Mesenchymal stem cell (in vitro differentiated cells and primary cell): Measurements from ENCODE around the gene TAF6L.
"Not testable (repeated sequence)": the region's sequence is repeated elsewhere in the genome, so short reads cannot be mapped to it uniquely, and the experiment has no call there.

ENCODE experiments used
- DNase-seq: peaks from one replicate; pipeline ENCODE4 v3.0.0-alpha.2; 2013
- H2AFZ ChIP-seq: one replicate; pipeline ENCODE4 v1.6.1; 2013; ENCODE audit warnings: low read depth, mild to moderate bottlenecking, control low read depth, inconsistent platforms, low read length, moderate library complexity
- H2AK5ac ChIP-seq: 2 replicates; pipeline ENCODE4 v1.6.1; 2013; ENCODE audit warnings: low read length, moderate library complexity, mild to moderate bottlenecking, inconsistent platforms; ENCODE audit not compliant: severe bottlenecking
- H2BK120ac ChIP-seq: one replicate; pipeline ENCODE4 v1.6.1; 2013; ENCODE audit warnings: low read depth, mild to moderate bottlenecking, inconsistent platforms, low read length, moderate library complexity
- H2BK12ac ChIP-seq, 2 experiments: one replicate each; pipeline ENCODE4 v1.6.1; 2013; ENCODE audit warnings: inconsistent platforms in 2 of 2, low read length in 2 of 2, mild to moderate bottlenecking in 2 of 2, moderate library complexity in 2 of 2, control low read depth in 1 of 2
- H2BK15ac ChIP-seq: one replicate; pipeline ENCODE4 v1.6.1; 2013; ENCODE audit warnings: mild to moderate bottlenecking, low read depth, inconsistent platforms; ENCODE audit not compliant: poor library complexity, severe bottlenecking
- H2BK5ac ChIP-seq: 2 replicates; pipeline ENCODE4 v1.6.1; 2013; ENCODE audit warnings: low read depth, mild to moderate bottlenecking, low read length, control low read depth, inconsistent platforms; ENCODE audit not compliant: poor library complexity, severe bottlenecking
- H3K14ac ChIP-seq, 2 experiments: one replicate each; pipeline ENCODE4 v1.6.1; 2013; ENCODE audit warnings: inconsistent platforms in 2 of 2, low read length in 2 of 2, control low read depth in 1 of 2, mild to moderate bottlenecking in 1 of 2, moderate library complexity in 1 of 2
- H3K18ac ChIP-seq, 2 experiments: one replicate each; pipeline ENCODE4 v1.6.1; 2013; ENCODE audit warnings: inconsistent platforms in 2 of 2, low read length in 2 of 2, control low read depth in 1 of 2, low read depth in 1 of 2, mild to moderate bottlenecking in 1 of 2
- H3K23ac ChIP-seq, 2 experiments: one replicate each; pipeline ENCODE4 v1.6.1; 2013; ENCODE audit warnings: inconsistent platforms in 2 of 2, low read length in 2 of 2, mild to moderate bottlenecking in 2 of 2, moderate library complexity in 2 of 2, control low read depth in 1 of 2
- H3K27ac ChIP-seq: 2 replicates; pipeline ENCODE4 v1.5.1; 2013; ENCODE audit warnings: mild to moderate bottlenecking, moderate library complexity, low read length, control low read depth, inconsistent platforms; ENCODE audit not compliant: poor library complexity, severe bottlenecking
- H3K27me3 ChIP-seq, 2 experiments: 2 replicates each; pipeline versions ENCODE4 v1.6.1 to v1.7.0; 2013; ENCODE audit warnings: low read length in 2 of 2, mild to moderate bottlenecking in 2 of 2, moderate library complexity in 2 of 2, control low read depth in 1 of 2, inconsistent platforms in 1 of 2; ENCODE audit not compliant: control insufficient read depth in 1 of 2, insufficient read depth in 1 of 2
- H3K36me3 ChIP-seq, 2 experiments: 2 replicates each; pipeline versions ENCODE4 v1.6.1 to v1.7.0; 2013; ENCODE audit warnings: low read length in 2 of 2, control low read depth in 1 of 2, inconsistent platforms in 1 of 2, low read depth in 1 of 2, mild to moderate bottlenecking in 1 of 2; ENCODE audit not compliant: insufficient read depth in 2 of 2, control insufficient read depth in 1 of 2
- H3K4ac ChIP-seq, 2 experiments: one replicate each; pipeline ENCODE4 v1.6.1; 2013; ENCODE audit warnings: inconsistent platforms in 2 of 2, low read length in 2 of 2, mild to moderate bottlenecking in 2 of 2, moderate library complexity in 2 of 2, control low read depth in 1 of 2, low read depth in 1 of 2
- H3K4me1 ChIP-seq: 2 replicates; pipeline ENCODE4 v1.6.1; 2013; ENCODE audit warnings: low read depth, low read length, control low read depth; ENCODE audit not compliant: control insufficient read depth, insufficient read depth
- H3K4me2 ChIP-seq: 2 replicates; pipeline ENCODE4 v1.6.1; 2013; ENCODE audit warnings: low read length, mild to moderate bottlenecking, inconsistent platforms; ENCODE audit not compliant: poor library complexity, severe bottlenecking
- H3K4me3 ChIP-seq, 2 experiments: 2 replicates each; pipeline versions ENCODE4 v1.5.1 to v1.7.0; 2013; ENCODE audit warnings: low read length in 2 of 2, mild to moderate bottlenecking in 2 of 2, control low read depth in 1 of 2, low read depth in 1 of 2; ENCODE audit not compliant: insufficient read depth in 1 of 2
- H3K79me1 ChIP-seq: replicated peaks from 2 replicates; pipeline ENCODE4 v1.6.1; 2013; ENCODE audit warnings: mild to moderate bottlenecking, control low read depth, low read length, inconsistent platforms; ENCODE audit not compliant: poor library complexity, severe bottlenecking
- H3K9ac ChIP-seq: 2 replicates; pipeline ENCODE4 v1.7.0; 2013; ENCODE audit warnings: mild to moderate bottlenecking, low read length, moderate library complexity
- H3K9me3 ChIP-seq: 2 replicates; pipeline ENCODE4 v1.7.0; 2013; ENCODE audit warnings: mild to moderate bottlenecking, low read length; ENCODE audit not compliant: control insufficient read depth
- H4K8ac ChIP-seq: one replicate; pipeline ENCODE4 v1.6.1; 2013; ENCODE audit warnings: inconsistent platforms, mild to moderate bottlenecking, low read length, moderate library complexity
- H4K91ac ChIP-seq: one replicate; pipeline ENCODE4 v1.6.1; 2013; ENCODE audit warnings: mild to moderate bottlenecking, low read length, inconsistent platforms
- WGBS: methylation state at CpG from one replicate; pipeline ENCODE4 v1.1.7; 2013; ENCODE audit warnings: mixed read lengths; 5-methylcytosine and 5-hydroxymethylcytosine counted together

Gene TAF6L

DNA sequence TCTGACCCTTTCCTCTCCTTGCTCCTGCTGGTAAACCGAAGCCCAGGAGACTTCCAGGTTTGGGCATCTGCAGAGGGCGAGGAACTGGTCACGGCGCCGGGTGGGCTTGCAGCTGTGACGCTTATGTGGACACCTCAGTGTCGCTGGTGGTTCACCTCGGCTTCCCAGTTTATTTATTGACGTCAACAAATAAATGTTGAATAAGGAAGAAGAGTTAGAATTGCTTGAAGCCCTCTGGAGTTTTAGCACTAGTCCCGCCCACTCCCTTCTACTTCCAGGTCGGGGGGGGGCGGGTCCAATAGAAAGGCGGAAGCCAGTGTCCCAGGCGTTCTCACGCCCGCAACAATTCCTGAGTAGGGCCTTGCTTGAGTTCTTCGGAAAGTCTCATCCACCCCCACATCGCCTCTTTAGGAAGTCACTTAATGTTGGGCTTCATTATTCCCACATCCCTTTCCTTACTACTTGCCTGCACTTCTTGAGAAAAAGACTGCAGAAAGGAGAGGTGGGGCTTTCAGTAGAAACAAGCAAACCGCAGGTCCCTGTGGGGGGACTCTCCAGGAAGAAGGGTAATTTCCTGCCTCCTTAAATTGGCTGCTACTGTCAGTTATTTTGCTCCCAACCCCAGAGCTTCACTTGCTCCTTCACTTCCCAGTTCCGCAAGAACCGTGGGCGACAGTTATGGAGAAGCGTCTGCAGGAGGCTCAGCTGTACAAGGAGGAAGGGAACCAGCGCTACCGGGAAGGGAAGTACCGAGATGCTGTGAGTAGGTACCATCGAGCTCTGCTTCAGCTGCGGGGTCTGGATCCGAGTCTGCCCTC, 42.8 kb upstream of the TAF6L start, which contains the start of gene TTC9C:
TTC9C (plus strand) TSS at position 316 of the 818 bp plus-strand sequence; CDS start at position 679, 363 bp downstream.
- Histone ChIP-seq H2AK5ac (peak within 1 kb of the TSS; percentile 60), H3K4me1 (peaks cover 7% of the 10 kb centered on the region), H3K4ac (peak within 1 kb of the TSS; percentile 89 to 96), H2BK15ac (peak within 1 kb of the TSS; percentile 97), H3K18ac (peak within 1 kb of the TSS; percentile 99 to 100), H3K14ac (peak within 1 kb of the TSS in 1 of 2 experiments; percentile 93), H3K9ac (peak within 1 kb of the TSS; percentile 98), H2BK120ac (peak within 1 kb of the TSS; percentile 71), H4K8ac (peak within 1 kb of the TSS; percentile 100), H2AFZ (peak within 1 kb of the TSS; percentile 78), H3K9me3 (no peaks in the 10 kb centered on the region), H3K36me3 (peaks cover 11 to 23% of the 10 kb centered on the region in 2 experiments), H3K79me1 (peaks cover 2% of the 10 kb centered on the region), H4K91ac (peak within 1 kb of the TSS; percentile 94), H3K4me3 (peak within 1 kb of the TSS; percentile 97 to 100), H3K23ac (peak within 1 kb of the TSS in 1 of 2 experiments; percentile 46), H3K27me3 (no peaks in the 10 kb centered on the region), H3K4me2 (peak within 1 kb of the TSS; percentile 99), H2BK12ac (peak within 1 kb of the TSS in 1 of 2 experiments; percentile 46), H2BK5ac (peak within 1 kb of the TSS; percentile 85), H3K27ac (peak within 1 kb of the TSS; percentile 99)
- WGBS = 1% methylated on average over 27 of the region's 29 CpGs
- peak; percentile 94 for DNase-seq

DNA sequence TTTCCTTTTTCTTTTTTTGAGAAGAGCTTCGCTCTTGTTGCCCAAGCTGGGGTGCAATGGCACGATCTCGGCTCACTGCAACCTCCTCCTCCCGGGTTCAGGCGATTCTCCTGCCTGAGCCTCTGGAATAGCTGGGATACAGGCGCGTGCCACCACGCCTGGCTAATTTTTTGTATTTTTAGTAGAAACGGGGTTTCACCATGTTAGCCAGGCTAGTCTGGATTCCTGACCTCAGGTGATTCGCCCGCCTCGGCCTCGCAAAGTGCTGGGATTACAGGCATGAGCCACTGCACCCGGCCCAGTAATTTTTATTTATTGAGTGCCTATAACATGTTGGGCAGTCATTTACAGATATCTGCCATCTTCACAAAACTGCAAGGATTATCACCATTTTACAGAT, 41.1 kb upstream of the TAF6L start:
- not testable (repeated sequence) for H2BK120ac ChIP-seq, H3K27me3 ChIP-seq, H2AK5ac ChIP-seq, H3K27ac ChIP-seq, H3K23ac ChIP-seq, H3K18ac ChIP-seq, H2AFZ ChIP-seq, H4K8ac ChIP-seq, H2BK5ac ChIP-seq, H3K14ac ChIP-seq, DNase-seq, H3K4ac ChIP-seq, H2BK15ac ChIP-seq, H3K9me3 ChIP-seq, H2BK12ac ChIP-seq, H4K91ac ChIP-seq, H3K4me1 ChIP-seq, H3K79me1 ChIP-seq
- Histone ChIP-seq H3K9ac (peak overlapping the region; percentile 98), H3K36me3 (peaks cover 18 to 22% of the 10 kb centered on the region in 2 experiments), H3K4me3 (peak overlapping the region in 1 of 2 experiments; percentile 100), H3K4me2 (peak overlapping the region; percentile 56)
- 91% methylated on average over 14 of the region's 14 CpGs for WGBS

DNA sequence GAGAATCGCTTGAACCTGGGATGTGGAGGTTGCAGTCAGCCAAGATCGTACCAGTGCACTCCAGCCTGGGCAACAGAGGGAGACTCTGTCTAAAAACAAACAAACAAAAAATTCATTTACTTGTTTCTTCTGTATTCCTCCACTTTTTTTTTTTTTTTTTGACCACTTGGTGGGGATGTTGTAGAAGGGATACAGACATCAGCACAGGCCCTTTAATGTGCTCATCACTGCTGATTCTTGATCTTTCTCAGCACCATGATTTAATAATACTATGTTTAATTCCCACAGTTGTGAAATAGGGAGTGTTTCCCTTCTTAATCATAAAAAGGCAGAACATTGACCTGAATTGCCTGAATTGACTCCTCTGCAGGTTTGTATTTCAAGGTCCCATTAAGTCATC, 38.4 kb upstream of the TAF6L start:
- DNase-seq = peak; percentile 69

DNA sequence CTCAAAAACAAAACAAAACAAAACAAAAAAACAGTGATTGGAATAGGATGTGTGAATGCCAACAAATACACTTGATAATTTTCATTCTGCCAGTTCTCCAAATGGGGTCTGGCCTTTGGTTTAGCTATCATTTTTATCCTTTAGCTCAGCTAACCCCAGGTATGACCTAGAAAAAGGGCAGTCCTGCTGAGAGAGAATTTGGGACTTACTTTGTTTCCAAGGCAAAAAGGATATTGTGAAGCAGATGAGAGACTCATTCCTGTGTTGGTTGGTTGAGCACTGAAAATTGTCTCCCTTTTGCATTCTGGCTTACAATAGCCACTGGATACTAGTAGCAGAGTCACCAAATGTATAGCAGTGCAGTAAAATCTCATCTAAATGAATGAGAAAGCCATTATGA, 34.0 kb upstream of the TAF6L start:
- H3K27me3 ChIP-seq = no peaks in the 10 kb centered on the region
- no peak overlapping the region for H3K4me2 ChIP-seq
- no peak overlapping the region for H2BK15ac ChIP-seq
- H2BK12ac ChIP-seq = no peak overlapping the region
- no peak overlapping the region for H2AK5ac ChIP-seq
- H3K9me3 ChIP-seq = no peaks in the 10 kb centered on the region
- H3K9ac ChIP-seq = no peak overlapping the region
- H3K4ac ChIP-seq = no peak overlapping the region
- H3K4me1 ChIP-seq = no peaks in the 10 kb centered on the region
- DNase-seq = no peak
- peaks cover 53 to 75% of the 10 kb centered on the region in 2 experiments for H3K36me3 ChIP-seq
- no peak overlapping the region for H3K4me3 ChIP-seq
- no peak overlapping the region for H3K18ac ChIP-seq
- no peak overlapping the region for H4K91ac ChIP-seq
- H3K14ac ChIP-seq = no peak overlapping the region
- no peak overlapping the region for H2BK5ac ChIP-seq
- no peak overlapping the region for H2AFZ ChIP-seq
- H3K79me1 ChIP-seq = peaks cover 9% of the 10 kb centered on the region
- no peak overlapping the region for H4K8ac ChIP-seq
- no peak overlapping the region for H2BK120ac ChIP-seq
- H3K27ac ChIP-seq = no peak overlapping the region
- no peak overlapping the region for H3K23ac ChIP-seq

More for the DNA sequence above, 38.4 kb upstream of the TAF6L start:
- Histone ChIP-seq H3K4me1 (peaks cover 5% of the 10 kb centered on the region), H3K9me3 (no peaks in the 10 kb centered on the region), H3K14ac (no peak overlapping the region), H3K36me3 (peaks cover 33 to 43% of the 10 kb centered on the region in 2 experiments), H3K23ac (no peak overlapping the region), H3K9ac (peak overlapping the region; percentile 27), H4K8ac (no peak overlapping the region), H3K4ac (no peak overlapping the region), H2BK12ac (no peak overlapping the region), H2BK120ac (no peak overlapping the region), H3K4me2 (no peak overlapping the region), H3K4me3 (no peak overlapping the region), H2BK15ac (no peak overlapping the region), H3K27me3 (no peaks in the 10 kb centered on the region), H4K91ac (no peak overlapping the region), H2AK5ac (no peak overlapping the region), H3K27ac (no peak overlapping the region), H3K18ac (no peak overlapping the region), H3K79me1 (peaks cover 5% of the 10 kb centered on the region), H2AFZ (no peak overlapping the region), H2BK5ac (no peak overlapping the region)
- 80% methylated on average over 1 of the region's 2 CpGs for WGBS
